Measurements from ENCODE around the gene PROM1. TPM values are rescaled to one million over a fixed set of nuclear protein-coding genes. Genes with fewer than 3 reads are reported as not detected.

PROM1 gene
- total and polyA plus RNA-seq, 2 experiments from 2014 or later, result 36.6 to 66.6 TPM

- TF ChIP-seq ZNF462 (CRISPR knock-in tag; IDR thresholded peaks at IDR 0.05) (no peak), JUNB (IDR thresholded peaks at IDR 0.05; ENCODE audit: unreplicated experiment) (no peak), NANOG (IDR thresholded peaks at IDR 0.05; ENCODE audit: borderline replicate concordance) (no peak), EZH2phosphoT487 (IDR thresholded peaks at IDR 0.05; ENCODE audit: unreplicated experiment) (no peak), STAT1 (IDR thresholded peaks at IDR 0.05; ENCODE audit: unreplicated experiment) (no peak)
- TF ChIP-seq, protein P1, sequence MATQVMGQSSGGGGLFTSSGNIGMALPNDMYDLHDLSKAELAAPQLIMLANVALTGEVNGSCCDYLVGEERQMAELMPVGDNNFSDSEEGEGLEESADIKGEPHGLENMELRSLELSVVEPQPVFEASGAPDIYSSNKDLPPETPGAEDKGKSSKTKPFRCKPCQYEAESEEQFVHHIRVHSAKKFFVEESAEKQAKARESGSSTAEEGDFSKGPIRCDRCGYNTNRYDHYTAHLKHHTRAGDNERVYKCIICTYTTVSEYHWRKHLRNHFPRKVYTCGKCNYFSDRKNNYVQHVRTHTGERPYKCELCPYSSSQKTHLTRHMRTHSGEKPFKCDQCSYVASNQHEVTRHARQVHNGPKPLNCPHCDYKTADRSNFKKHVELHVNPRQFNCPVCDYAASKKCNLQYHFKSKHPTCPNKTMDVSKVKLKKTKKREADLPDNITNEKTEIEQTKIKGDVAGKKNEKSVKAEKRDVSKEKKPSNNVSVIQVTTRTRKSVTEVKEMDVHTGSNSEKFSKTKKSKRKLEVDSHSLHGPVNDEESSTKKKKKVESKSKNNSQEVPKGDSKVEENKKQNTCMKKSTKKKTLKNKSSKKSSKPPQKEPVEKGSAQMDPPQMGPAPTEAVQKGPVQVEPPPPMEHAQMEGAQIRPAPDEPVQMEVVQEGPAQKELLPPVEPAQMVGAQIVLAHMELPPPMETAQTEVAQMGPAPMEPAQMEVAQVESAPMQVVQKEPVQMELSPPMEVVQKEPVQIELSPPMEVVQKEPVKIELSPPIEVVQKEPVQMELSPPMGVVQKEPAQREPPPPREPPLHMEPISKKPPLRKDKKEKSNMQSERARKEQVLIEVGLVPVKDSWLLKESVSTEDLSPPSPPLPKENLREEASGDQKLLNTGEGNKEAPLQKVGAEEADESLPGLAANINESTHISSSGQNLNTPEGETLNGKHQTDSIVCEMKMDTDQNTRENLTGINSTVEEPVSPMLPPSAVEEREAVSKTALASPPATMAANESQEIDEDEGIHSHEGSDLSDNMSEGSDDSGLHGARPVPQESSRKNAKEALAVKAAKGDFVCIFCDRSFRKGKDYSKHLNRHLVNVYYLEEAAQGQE (IDR thresholded peaks at IDR 0.05; ENCODE audit: unreplicated experiment), result no peak
Observed at GRCh38 chr4:16007471-16008095, 76.2 kb downstream of the PROM1 start (continued).
